OCI-LY3 (cell line): ENCODE data around the gene MIB1.

ENCODE experiments used
- H2AFZ ChIP-seq: fragments of 200-600, 300-600 bp; shearing (Covaris generic); 2 replicates; pipeline ENCODE4 v1.6.0; 2014; ENCODE audit warnings: antibody characterized with exemption, low read depth, low read length
- H3K27ac ChIP-seq: fragments of 200-600, 300-600 bp; sonication (generic); 2 replicates; pipeline ENCODE4 v1.5.1; 2014; ENCODE audit warnings: mild to moderate bottlenecking, low read length, moderate library complexity, mixed read lengths
- H3K27me3 ChIP-seq: fragments of 200-600, 300-600 bp; sonication (generic); 2 replicates; pipeline ENCODE4 v1.6.1; 2014; ENCODE audit warnings: low read depth, low read length, mixed read lengths
- H3K36me3 ChIP-seq: fragments of 200-600, 300-600 bp; sonication (generic); replicated peaks from 2 replicates; pipeline ENCODE3; 2014; ENCODE audit warnings: low read depth, low read length, mixed read lengths
- H3K4me1 ChIP-seq: fragments of 300-600, 200-600 bp; sonication (generic); 2 replicates; pipeline ENCODE4 v1.6.1; 2014; ENCODE audit warnings: low read length, mixed read lengths
- H3K4me2 ChIP-seq: fragments of 200-600, 300-600 bp; sonication (generic); 2 replicates; pipeline ENCODE4 v1.6.1; 2014; ENCODE audit warnings: low read length, mixed read lengths
- H3K4me3 ChIP-seq: fragments of 300-600, 200-600 bp; sonication (generic); 2 replicates; pipeline ENCODE4 v1.5.1; 2014; ENCODE audit warnings: antibody characterized with exemption, mild to moderate bottlenecking, low read length, moderate library complexity
- H3K79me2 ChIP-seq: fragments of 300-600, 200-600 bp; shearing (Covaris generic); 2 replicates; pipeline ENCODE4 v1.6.1; 2014; ENCODE audit warnings: mild to moderate bottlenecking, low read length, mixed read lengths
- H3K9ac ChIP-seq: fragments of 300-600, 200-600 bp; shearing (Covaris generic); 2 replicates; pipeline ENCODE4 v1.6.0; 2014; ENCODE audit warnings: mild to moderate bottlenecking, low read length, moderate library complexity
- H3K9me3 ChIP-seq: fragments of 200-600, 300-600 bp; shearing (Covaris generic); 2 replicates; pipeline ENCODE4 v1.6.1; 2014; ENCODE audit warnings: low read length, mixed read lengths; ENCODE audit not compliant: insufficient read depth
- H4K20me1 ChIP-seq: fragments of 200-600, 300-600 bp; sonication (generic); 2 replicates; pipeline ENCODE4 v1.6.1; 2016; ENCODE audit warnings: low read length, mixed read lengths; ENCODE audit not compliant: insufficient read depth
- CTCF ChIP-seq: fragments of 200-600, 300-600 bp; sonication (generic); IDR thresholded peaks from 2 replicates; pipeline ENCODE4 v1.5.1; 2014; ENCODE audit warnings: antibody characterized with exemption, low read length, low read depth
- EZH2phosphoT487 ChIP-seq: fragments of 200-600 bp; shearing (Covaris generic); IDR thresholded peaks from 2 replicates; pipeline ENCODE4 v1.6.1; 2018; ENCODE audit warnings: antibody characterized with exemption, mixed run types, low read depth

The MIB1 gene

DNA sequence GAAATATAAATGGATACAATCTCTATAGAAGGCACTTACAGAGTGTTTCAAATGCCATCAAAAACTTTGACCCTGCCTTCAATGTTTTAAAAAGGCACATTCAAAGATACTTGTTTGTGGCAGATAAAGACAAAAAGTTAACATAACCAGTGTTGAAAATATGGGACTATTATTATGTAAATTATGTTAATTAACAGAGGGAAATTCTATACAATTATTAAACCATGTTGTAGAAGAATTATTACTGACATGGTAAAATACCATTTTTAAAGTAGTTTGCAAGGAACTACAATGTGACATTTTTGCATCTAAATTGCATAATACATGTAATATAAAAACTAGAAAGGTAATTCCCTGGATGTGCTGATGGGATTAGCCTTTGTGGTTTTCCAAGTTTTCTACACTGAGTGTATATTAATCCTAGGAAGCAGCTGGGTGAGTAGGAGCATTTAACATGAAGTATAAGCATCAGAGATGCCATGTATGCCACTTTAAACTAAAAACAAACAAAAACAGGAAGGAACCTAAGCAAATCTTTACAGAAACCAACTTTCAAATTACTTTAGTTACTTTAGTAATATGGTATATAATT lies 21.7 kb downstream of the MIB1 start:
- H3K27me3 ChIP-seq = no peaks in the 10 kb centered on the region
- H3K79me2 ChIP-seq = peaks cover 8% of the 10 kb centered on the region
- TF ChIP-seq CTCF = no peak
- H3K4me3 ChIP-seq = no peak overlapping the region
- H3K4me2 ChIP-seq = no peak overlapping the region
- no peak overlapping the region for H3K27ac ChIP-seq
- H3K4me1 ChIP-seq = 0 out of 2 replicates have a peak, but pooled peaks cover 2% of the 10 kb centered on the region
- no peaks in the 10 kb centered on the region for H3K9me3 ChIP-seq
- H3K9ac ChIP-seq = no peak overlapping the region
- H3K36me3 ChIP-seq = peaks cover 10% of the 10 kb centered on the region
- no peak overlapping the region for H2AFZ ChIP-seq
- no peaks in the 10 kb centered on the region for H4K20me1 ChIP-seq

- Histone ChIP-seq H2AFZ (no peak overlapping the region), H3K36me3 (peaks cover 20% of the 10 kb centered on the region), H3K79me2 (peaks cover 8% of the 10 kb centered on the region), H3K4me2 (no peak overlapping the region), H3K9ac (no peak overlapping the region), H3K27me3 (no peaks in the 10 kb centered on the region), H3K4me1 (0 out of 2 replicates have a peak, but pooled peaks cover 2% of the 10 kb centered on the region), H3K9me3 (no peaks in the 10 kb centered on the region), H3K27ac (no peak overlapping the region), H4K20me1 (no peaks in the 10 kb centered on the region), H3K4me3 (no peak overlapping the region)
- no peak for TF ChIP-seq CTCF
- TF ChIP-seq EZH2phosphoT487 = no peak
Measured at GRCh38 chr18:21763846-21764646, 23.5 kb downstream of the MIB1 start.

DNA sequence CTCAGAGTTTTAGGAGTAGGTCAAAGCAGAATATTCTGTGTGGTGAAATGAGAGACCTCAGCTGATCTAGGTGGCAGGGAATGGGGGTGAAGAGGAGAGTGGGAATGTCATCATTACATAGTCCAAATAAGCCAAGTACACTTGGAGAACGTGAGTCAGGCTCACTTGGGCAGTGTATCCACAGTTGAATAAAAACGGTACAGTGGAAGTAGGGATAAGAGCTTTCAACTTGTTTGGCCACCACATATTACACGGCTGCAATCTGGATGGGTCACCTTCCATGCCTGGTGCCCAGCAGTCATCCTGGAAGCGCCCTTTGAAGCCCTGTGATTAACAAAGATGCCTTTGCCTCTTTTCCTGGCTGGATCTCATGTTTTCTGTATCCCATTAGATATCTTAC lies 28.6 kb downstream of the MIB1 start:
- Histone ChIP-seq H3K27me3 (no peaks in the 10 kb centered on the region), H3K4me1 (0 out of 2 replicates have a peak, but pooled peaks cover under 1% of the 10 kb centered on the region), H3K27ac (no peak overlapping the region), H3K4me3 (no peak overlapping the region), H3K79me2 (no peaks in the 10 kb centered on the region), H2AFZ (no peak overlapping the region), H3K36me3 (peaks cover 25% of the 10 kb centered on the region), H3K9ac (no peak overlapping the region), H3K9me3 (no peaks in the 10 kb centered on the region), H3K4me2 (no peak overlapping the region), H4K20me1 (no peaks in the 10 kb centered on the region)
- TF ChIP-seq CTCF (no peak), EZH2phosphoT487 (no peak)

DNA sequence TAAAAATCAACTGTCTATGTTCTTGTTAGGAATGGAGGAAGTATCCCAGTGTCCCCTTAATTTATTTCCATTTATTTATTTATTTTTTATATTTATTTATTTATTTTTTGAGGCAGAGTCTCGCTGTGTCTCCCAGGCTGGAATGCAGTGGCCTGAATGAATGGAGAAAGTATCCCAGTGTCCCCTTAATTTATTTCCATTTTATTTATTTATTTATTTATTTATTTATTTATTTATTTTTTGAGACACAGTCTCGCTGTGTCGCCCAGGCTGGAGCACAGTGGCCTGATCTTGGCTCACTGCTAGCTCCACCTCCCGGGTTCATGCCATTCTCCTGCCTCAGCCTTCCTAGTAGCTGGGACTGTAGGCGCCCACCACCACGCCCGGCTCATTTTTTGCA lies 34.1 kb downstream of the MIB1 start:
- no peaks in the 10 kb centered on the region for H3K4me1 ChIP-seq
- H3K9me3 ChIP-seq = no peaks in the 10 kb centered on the region
- no peak overlapping the region for H2AFZ ChIP-seq
- no peak overlapping the region for H3K4me2 ChIP-seq
- H3K9ac ChIP-seq = no peak overlapping the region
- no peaks in the 10 kb centered on the region for H3K27me3 ChIP-seq
- no peaks in the 10 kb centered on the region for H3K79me2 ChIP-seq
- H4K20me1 ChIP-seq = no peaks in the 10 kb centered on the region
- no peak for TF ChIP-seq CTCF
- no peak for TF ChIP-seq EZH2phosphoT487
- H3K36me3 ChIP-seq = peaks cover 7% of the 10 kb centered on the region
- H3K27ac ChIP-seq = no peak overlapping the region
- H3K4me3 ChIP-seq = no peak overlapping the region
